ENCODE data around the gene ILDR1.
A peak's percentile ranks its signal among the peaks of the same experiment; 100 is the strongest.
"Not testable (repeated sequence)": the region's sequence is repeated elsewhere in the genome, so short reads cannot be mapped to it uniquely, and the experiment has no call there.

The ILDR1 gene

DNA sequence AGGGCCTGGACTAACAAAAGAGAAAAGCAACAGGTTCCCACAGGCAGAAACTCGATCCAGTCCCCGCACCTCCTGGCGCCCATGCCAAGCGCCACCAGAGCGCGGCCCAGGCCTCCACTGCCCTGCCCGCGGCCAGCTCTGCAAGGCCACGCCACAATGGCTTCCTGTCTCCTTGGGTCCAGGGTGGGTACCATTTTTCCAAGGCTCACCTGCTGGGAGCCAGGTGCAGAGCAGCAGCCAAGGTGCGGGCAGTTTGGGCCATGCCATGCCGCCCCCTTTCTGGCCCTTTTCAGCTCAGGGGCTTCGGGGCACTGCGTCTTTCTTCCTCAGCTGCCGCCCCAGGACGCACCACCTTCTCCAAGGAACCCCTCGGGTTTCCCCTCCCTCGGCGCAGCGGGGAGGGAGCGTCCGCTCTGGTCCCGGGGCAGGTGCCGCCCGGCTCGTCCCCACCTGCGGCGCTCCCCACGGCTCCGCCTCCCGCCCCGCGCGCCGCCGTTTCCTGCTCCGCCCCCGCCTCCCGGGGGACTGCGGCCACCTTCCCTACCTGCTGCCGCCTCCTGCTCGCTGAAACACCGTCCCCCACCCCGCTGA, at the start of gene ILDR1:
ILDR1 (minus strand) TSS at position 437 of the 591 bp plus-strand sequence; CDS start at position 267, 170 bp downstream.
- peak; percentile 84 for DNase-seq

DNA sequence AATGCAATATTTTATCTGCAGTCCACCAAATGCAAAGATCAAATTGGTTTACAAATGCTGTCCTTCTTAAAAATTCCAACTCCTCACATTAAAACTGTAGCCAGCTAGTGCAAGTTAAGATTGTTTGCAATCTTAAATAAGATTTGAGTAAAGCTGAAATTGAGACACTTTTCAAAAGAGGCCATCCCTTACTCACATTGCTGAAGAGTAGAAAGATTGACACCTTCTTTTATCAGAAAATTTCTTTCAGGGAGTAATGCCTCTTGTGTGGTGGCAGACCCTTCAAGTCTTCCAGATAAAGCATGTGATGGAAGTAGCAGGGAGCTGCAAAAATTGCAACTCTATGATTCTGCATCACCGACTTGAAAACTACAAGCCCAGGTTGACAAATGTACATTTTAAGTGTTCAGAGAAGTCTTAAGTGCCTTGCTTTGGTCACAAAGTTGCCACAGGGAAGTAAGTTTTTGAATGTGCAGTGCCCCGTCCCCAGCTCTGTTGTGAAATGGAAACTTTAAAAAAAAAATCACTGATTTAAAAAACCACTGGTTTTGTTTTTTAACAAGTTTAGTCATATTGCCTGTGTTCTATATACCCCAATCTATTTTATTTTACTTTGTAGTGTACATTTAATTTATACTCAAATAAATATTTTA, 45.7 kb upstream of the ILDR1 start:
- no peak for DNase-seq

GRCh38 chr3:122067214-122067550, 45.1 kb upstream of the ILDR1 start:
- DNase-seq, result no peak

GRCh38 chr3:122066331-122067213, 44.5 kb upstream of the ILDR1 start:
- peak; percentile 42 for DNase-seq

GRCh38 chr3:122064326-122064725, 42.3 kb upstream of the ILDR1 start:
- DNase-seq, result no peak

GRCh38 chr3:122063908-122064307, 41.9 kb upstream of the ILDR1 start:
- peak; percentile 7 for DNase-seq

- no peak for DNase-seq
Measured at GRCh38 chr3:122060040-122060698, 38.1 kb upstream of the ILDR1 start.

GRCh38 chr3:122058294-122058693, 36.2 kb upstream of the ILDR1 start:
- DNase-seq, result no peak

- no peak for DNase-seq
Measured at GRCh38 chr3:122057671-122058070, 35.6 kb upstream of the ILDR1 start.

DNA sequence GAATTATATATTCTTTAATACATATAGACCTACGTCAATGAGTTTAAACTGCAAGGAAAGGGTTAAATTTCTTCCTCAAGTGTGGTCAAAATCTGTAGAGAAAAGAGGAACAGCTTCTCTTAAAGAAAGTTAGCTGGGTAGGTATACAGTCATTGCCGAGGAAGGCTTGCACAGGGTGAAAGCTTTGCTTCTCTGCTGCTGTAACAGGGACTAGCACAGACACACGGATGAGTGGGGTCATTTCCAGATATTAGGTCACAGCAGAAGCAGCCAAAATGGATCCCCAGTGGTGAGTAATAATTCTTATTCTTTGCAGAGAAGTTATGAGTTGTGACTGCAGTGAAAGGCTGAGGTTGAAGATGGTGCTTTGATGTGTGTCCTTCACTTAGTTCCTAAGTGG, 33.2 kb upstream of the ILDR1 start, which contains the start of gene CD86:
CD86 (plus strand) TSS at position 148 of the 400 bp plus-strand sequence; CDS start at position 276, 128 bp downstream.
- no peak for DNase-seq

DNA sequence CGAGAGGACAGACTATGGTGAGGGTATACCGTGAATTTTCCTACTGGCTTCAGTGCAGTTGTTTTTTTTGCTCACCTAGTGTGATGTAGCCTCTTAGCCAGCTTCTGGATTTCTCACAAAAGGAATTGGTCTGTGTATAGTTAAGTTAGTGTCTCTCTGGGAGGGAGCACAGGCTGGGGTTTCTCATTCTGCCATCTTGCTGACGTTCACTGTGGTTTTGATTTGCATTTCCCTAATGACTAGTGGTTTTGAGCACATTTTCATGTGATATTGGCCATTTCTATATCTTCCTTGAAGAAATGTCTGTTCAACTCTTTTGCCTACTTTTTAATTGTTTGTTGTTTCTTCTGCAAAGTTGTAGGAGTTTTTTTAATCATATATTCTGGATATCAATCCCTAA, 30.9 kb upstream of the ILDR1 start:
- DNase-seq, result no peak

DNA sequence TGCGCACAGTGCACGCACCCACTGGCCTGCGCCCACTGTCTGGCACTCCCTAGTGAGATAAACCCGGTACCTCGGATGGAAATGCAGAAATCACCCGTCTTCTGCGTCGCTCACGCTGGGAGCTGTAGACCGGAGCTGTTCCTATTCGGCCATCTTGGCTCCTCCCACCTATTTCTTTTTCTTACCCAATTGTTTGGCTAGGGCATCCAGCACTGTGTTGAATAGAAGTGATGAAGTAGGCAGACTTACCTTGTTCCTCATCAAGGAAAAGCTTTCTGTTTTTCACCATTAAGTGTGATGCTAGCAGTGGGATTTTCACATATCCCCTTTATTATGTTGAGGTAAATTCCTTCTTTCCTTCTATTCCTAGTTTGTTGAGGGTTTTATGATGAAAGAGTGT, 25.7 kb upstream of the ILDR1 start:
- not testable (repeated sequence) for DNase-seq

DNA sequence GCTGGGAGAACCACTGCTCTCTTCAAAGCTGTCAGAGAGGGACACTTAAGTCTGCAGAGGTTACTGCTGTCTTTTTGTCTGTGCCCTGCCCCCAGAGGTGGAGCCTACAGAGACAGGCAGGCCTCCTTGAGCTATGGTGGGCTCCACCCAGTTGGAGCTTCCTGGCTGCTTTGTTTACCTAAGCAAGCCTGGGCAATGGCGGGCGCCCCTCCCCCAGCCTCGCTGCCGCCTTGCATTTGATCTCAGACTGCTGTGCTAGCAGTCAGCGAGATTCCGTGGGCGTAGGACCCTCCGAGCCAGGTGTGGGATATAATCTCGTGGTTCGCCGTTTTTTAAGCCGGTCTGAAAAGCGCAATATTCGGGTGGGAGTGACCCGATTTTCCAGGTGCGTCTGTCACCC, 25.2 kb upstream of the ILDR1 start:
- not testable (repeated sequence) for DNase-seq

- no peak for DNase-seq
Measured at GRCh38 chr3:122033023-122033422, 11.0 kb upstream of the ILDR1 start.

DNA sequence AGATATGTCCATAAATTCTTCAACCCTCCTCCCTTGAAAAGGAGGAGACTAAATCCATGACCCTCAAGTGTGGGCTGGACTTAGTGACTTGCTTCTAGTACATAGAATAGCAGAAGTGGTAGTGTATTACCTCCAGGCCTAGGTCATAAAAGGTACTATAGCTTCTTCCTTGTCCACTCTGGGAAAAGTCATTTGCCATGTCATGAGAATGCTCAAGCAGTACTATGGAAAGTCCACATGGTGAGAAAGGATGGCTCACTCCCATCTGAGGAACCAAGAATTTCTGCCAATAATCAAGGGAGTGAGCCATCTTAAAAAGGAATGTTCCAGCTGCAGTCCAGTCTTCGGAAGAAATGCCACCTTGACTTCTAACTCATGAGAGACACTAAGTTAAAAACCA, 10.5 kb upstream of the ILDR1 start:
- no peak for DNase-seq

- no peak for DNase-seq
Measured at GRCh38 chr3:122031123-122031468, 9.0 kb upstream of the ILDR1 start.

DNA sequence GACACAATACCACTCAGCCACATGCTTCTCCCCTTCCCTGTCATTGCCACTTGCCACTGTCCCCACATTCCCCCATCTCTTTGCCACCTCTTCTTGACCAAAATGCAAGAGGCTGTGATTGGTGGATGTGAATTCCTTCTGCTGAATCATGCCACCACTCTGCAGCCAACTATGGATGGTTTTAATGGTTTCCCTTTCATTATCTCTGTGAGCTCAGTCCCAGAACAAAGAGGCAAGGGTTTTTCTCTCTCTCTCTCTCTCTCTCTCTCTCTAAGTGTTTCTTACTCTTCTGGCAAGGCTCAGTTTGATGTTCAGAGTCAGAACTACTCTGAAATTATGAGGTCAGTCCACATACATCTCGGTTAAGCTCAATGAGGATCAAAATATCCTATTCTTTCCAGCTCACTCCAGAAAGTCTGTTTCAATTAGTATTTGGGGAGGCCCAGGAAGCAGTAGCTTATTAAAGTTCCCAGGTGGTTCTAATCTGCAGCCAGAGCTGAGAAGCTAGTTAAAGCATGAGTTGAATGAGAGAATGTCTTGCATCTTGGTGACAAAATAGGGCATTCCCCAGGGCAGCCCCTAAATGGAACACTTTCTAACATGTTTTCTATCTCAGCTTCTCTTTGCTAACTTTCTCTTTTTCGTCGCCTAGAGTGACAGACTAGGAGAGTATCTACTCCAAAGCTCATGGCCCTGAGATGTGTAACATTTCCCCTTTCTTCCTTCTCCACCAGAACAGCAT, 8.5 kb upstream of the ILDR1 start:
- peak; percentile 61 for DNase-seq

DNA sequence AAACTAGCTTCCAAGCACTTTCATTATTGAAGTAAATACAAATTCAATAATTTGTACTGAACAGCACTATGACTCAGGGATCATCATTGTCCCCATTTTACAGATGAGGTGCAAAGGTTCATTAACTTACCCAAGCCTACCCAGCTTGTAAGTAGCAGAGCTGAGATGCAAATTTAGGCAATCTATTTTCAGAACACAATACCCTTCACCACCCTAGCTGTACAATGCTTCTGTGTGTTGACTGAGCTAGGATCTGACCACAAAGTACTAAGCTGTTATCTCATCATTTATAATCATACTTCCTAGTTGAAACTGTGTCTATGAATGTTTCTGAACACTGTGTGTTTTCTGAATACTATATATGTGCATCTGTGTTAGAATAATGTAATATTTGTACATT, 3.2 kb upstream of the ILDR1 start:
- no peak for DNase-seq

DNA sequence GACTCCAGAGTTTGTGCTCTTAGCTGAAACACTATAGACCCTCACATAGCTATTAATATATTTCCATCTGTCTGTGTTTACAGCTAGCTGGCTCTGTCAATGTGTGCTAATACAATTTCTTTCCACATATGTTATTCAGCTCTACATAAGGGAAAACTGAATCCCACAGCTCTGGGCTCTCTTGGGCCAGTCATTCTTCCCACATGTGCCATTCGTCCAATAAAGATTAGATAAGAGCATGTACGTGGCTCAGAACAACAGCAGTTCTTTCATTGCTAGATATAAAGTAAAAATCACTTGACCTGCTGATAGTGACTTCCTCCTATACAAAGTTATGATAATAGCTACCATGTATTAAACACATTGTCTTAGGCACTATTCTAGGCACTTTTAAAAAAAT, 2.8 kb upstream of the ILDR1 start:
- DNase-seq, result no peak

- no peak for DNase-seq
Measured at GRCh38 chr3:122023335-122023910, 1.4 kb upstream of the ILDR1 start.

- no peak for DNase-seq
Measured at GRCh38 chr3:122021037-122021436, 1.0 kb downstream of the ILDR1 start.

DNA sequence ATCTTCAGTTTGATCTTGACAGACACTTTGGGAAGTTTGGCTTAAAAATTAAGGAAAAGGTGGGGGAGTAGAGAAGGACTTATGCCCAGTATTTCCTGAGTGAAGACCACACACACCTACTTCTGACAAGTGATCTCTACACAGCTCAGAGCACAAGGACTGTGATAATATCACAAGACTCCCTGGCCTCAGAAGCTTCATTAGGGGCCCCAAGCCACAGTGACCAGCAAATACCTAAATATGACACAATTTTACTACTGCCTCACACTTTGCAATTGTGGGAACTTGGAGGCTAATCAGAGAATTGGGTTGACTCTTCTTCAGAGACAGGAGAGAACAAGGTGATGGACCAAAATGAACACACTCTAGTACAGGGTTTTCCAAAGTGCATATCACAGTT, 2.6 kb downstream of the ILDR1 start:
- no peak for DNase-seq
